HepG2 (cell line): ENCODE measurements around the gene RNF213. TPM values are rescaled to one million over a fixed set of nuclear protein-coding genes. Genes with fewer than 3 reads are reported as not detected.

ENCODE experiments used
- ATAC-seq: fragments of 200-7000 bp; cut with Tn5 transposase; 3 replicates; pipeline ENCODE4 v1.9.1; 2020; ENCODE audit warnings: mild to moderate bottlenecking, moderate library complexity
- BruUV-seq: library from RNA; stranded (reverse); fragments of 400-500 nt; replicated peaks from 2 replicates; lab custom pipeline; 2021; lab: Mats Ljungman, UMichigan
- CTCF ChIA-PET: fragments of 300-600 bp; formaldehyde crosslinking; extraction: SDS; loops from one replicate; lab custom pipeline; 2021; ENCODE audit warnings: low total read pairs, inconsistent platforms, low intra/inter-chr PET ratio; lab: Yijun Ruan, JAX
- POLR2A ChIA-PET: fragments of 350-600 bp; sonication (Branson Sonifier 250); formaldehyde crosslinking; loops from one replicate; lab custom pipeline; 2020; ENCODE audit warnings: antibody characterized with exemption, inconsistent platforms; lab: Yijun Ruan, JAX
- DNase-seq: peaks from one replicate; pipeline ENCODE4 v3.0.0-alpha.2; 2015; ENCODE audit warnings: low spot score
- FAIRE-seq: peaks from 3 replicates; lab custom pipeline; 2011; peaks lifted over from hg19 to GRCh38; lab: Jason Lieb, UNC
- H2AFZ ChIP-seq: one replicate; pipeline ENCODE4 v1.6.1; 2011; ENCODE audit warnings: low read length, inconsistent platforms
- H3K27ac ChIP-seq: fragments of 300-600 bp; 3 replicates; pipeline ENCODE4 v1.8.0; 2011; ENCODE audit warnings: mixed run types, mild to moderate bottlenecking, mixed read lengths, low read length, inconsistent platforms; ENCODE audit not compliant: insufficient read depth; ENCODE audit errors: extremely low read length
- H3K27me3 ChIP-seq, 2 experiments: fragments of 200-600 bp in 1 of 2; 2 replicates in 1 of 2; 3 replicates in 1 of 2; pipeline versions ENCODE4 v1.6.0 to v1.8.0; 2011; ENCODE audit warnings: low read length in 2 of 2, mild to moderate bottlenecking in 2 of 2, moderate library complexity in 2 of 2, inconsistent platforms in 1 of 2; ENCODE audit not compliant: insufficient read depth in 2 of 2, control insufficient read depth in 1 of 2
- H3K36me3 ChIP-seq, 2 experiments: fragments of 200-600 bp in 1 of 2; replicated peaks in 1 of 2; 2 replicates in 1 of 2; 3 replicates in 1 of 2; pipeline versions ENCODE4 v1.5.1 to v1.8.0; 2011; ENCODE audit warnings: low read length in 2 of 2, inconsistent platforms in 1 of 2; ENCODE audit not compliant: insufficient read depth in 2 of 2, control insufficient read depth in 1 of 2
- H3K4me1 ChIP-seq: 2 replicates; pipeline ENCODE4 v1.5.1; 2012; ENCODE audit warnings: low read length, inconsistent platforms; ENCODE audit not compliant: insufficient read depth
- H3K4me2 ChIP-seq: 2 replicates; pipeline ENCODE4 v1.6.0; 2011; ENCODE audit warnings: low read depth, low read length, inconsistent platforms
- H3K4me3 ChIP-seq, 3 experiments: fragments of 200-600 bp in 1 of 3; sonication (generic), shearing (Covaris generic) in 1 of 3; replicated peaks in 1 of 3; 2 replicates each; pipeline ENCODE4 v1.5.1; 2011 to 2016; ENCODE audit warnings: low read length in 3 of 3, inconsistent platforms in 2 of 3, low read depth in 2 of 3, mild to moderate bottlenecking in 2 of 3, control low read depth in 1 of 3, mixed read lengths in 1 of 3; ENCODE audit not compliant: insufficient read depth in 1 of 3
- H3K79me2 ChIP-seq: one replicate; pipeline ENCODE4 v1.6.1; 2011; ENCODE audit warnings: low read length, inconsistent platforms; ENCODE audit not compliant: insufficient read depth
- H3K9ac ChIP-seq: 2 replicates; pipeline ENCODE4 v1.6.0; 2011; ENCODE audit warnings: mild to moderate bottlenecking, low read depth, low read length, inconsistent platforms; ENCODE audit not compliant: insufficient read depth
- H3K9me3 ChIP-seq: 2 replicates; pipeline ENCODE4 v1.5.1; 2012; ENCODE audit warnings: mild to moderate bottlenecking, low read length
- H4K20me1 ChIP-seq: 2 replicates; pipeline ENCODE4 v1.6.0; 2011; ENCODE audit warnings: inconsistent platforms, mild to moderate bottlenecking, low read length, moderate library complexity; ENCODE audit not compliant: insufficient read depth
- AGO2 ChIP-seq: fragments of 200-400 bp; formaldehyde crosslinking; optimal IDR thresholded peaks from 2 replicates; pipeline ENCODE3; 2017; ENCODE audit warnings: mild to moderate bottlenecking, low read depth, low read length, moderate library complexity
- EEA1 ChIP-seq: sonication (generic); formaldehyde crosslinking; IDR thresholded peaks from 2 replicates; pipeline ENCODE4 v1.5.1; 2020; ENCODE audit warnings: mild to moderate bottlenecking, missing genetic modification reagents, borderline replicate concordance
- FOXM1 ChIP-seq: sonication (generic); formaldehyde crosslinking; IDR thresholded peaks from 2 replicates; pipeline ENCODE4 v1.5.0; 2020; ENCODE audit warnings: missing genetic modification reagents
- HBP1 ChIP-seq: IDR thresholded peaks from 2 replicates; pipeline ENCODE4 v1.6.1; 2016; ENCODE audit warnings: low read depth, control low read depth
- HNF4A ChIP-seq: sonication (generic); formaldehyde crosslinking; IDR thresholded peaks from 2 replicates; pipeline ENCODE4 v1.4.0; 2020; ENCODE audit warnings: missing genetic modification reagents
- NPAS2 ChIP-seq: sonication (generic); formaldehyde crosslinking; IDR thresholded peaks from 2 replicates; pipeline ENCODE4 v1.8.0; 2022; ENCODE audit warnings: mild to moderate bottlenecking, missing genetic modification reagents, borderline replicate concordance
- PCBP1 ChIP-seq: fragments of 200-400 bp; formaldehyde crosslinking; IDR thresholded peaks from 2 replicates; pipeline ENCODE4 v1.6.1; 2017; ENCODE audit warnings: mild to moderate bottlenecking, low read depth, low read length, borderline replicate concordance
- POLR2AphosphoS2 ChIP-seq: IDR thresholded peaks from 2 replicates; pipeline ENCODE4 v1.6.1; 2011; ENCODE audit warnings: low read depth, low read length, improper control_type of control experiment
- SETDB1 ChIP-seq: sonication (generic); formaldehyde crosslinking; IDR thresholded peaks from 2 replicates; pipeline ENCODE4 v1.5.1; 2020; ENCODE audit warnings: missing genetic modification reagents, mild to moderate bottlenecking, borderline replicate concordance
- TBX2 ChIP-seq: sonication (generic); formaldehyde crosslinking; IDR thresholded peaks from 2 replicates; pipeline ENCODE4 v1.5.0; 2020; ENCODE audit warnings: missing genetic modification reagents, mild to moderate bottlenecking, borderline replicate concordance
- ZNF282 ChIP-seq: fragments of 450-650 bp; IDR thresholded peaks from 2 replicates; pipeline ENCODE4 v1.6.1; 2018; ENCODE audit not compliant: partially characterized antibody
- ZNF354B ChIP-seq: sonication (generic); formaldehyde crosslinking; IDR thresholded peaks from 2 replicates; pipeline ENCODE4 v1.8.0; 2022; ENCODE audit warnings: mild to moderate bottlenecking, missing genetic modification reagents
- ZNF639 ChIP-seq: conservative IDR thresholded peaks from 2 replicates; pipeline ENCODE4 v1.6.1; 2018; ENCODE audit warnings: missing genetic modification reagents
- ZNF652 ChIP-seq: IDR thresholded peaks from 2 replicates; pipeline ENCODE4 v1.6.1; 2016; ENCODE audit warnings: low read depth, borderline replicate concordance
- ZNF704 ChIP-seq: sonication (generic); formaldehyde crosslinking; IDR thresholded peaks from 2 replicates; pipeline ENCODE4 v1.8.1; 2023; ENCODE audit warnings: mild to moderate bottlenecking, inconsistent platforms, moderate library complexity, missing genetic modification reagents, borderline replicate concordance
- ZNF709 ChIP-seq: sonication (generic); formaldehyde crosslinking; IDR thresholded peaks from 2 replicates; pipeline ENCODE4 v1.5.0; 2020; ENCODE audit warnings: mild to moderate bottlenecking, missing genetic modification reagents
- ZNF816 ChIP-seq: sonication (generic); formaldehyde crosslinking; IDR thresholded peaks from 2 replicates; pipeline ENCODE4 v1.8.0; 2022; ENCODE audit warnings: missing genetic modification reagents, mild to moderate bottlenecking, borderline replicate concordance
- ZNF839 ChIP-seq: sonication (generic); formaldehyde crosslinking; IDR thresholded peaks from 2 replicates; pipeline ENCODE4 v1.4.0; 2020; ENCODE audit warnings: missing genetic modification reagents, mild to moderate bottlenecking, borderline replicate concordance
- WGBS: methylation state at CpG from one replicate; pipeline ENCODE4 v1.1.6; 2017; ENCODE audit warnings: low lambda C conversion rate; 5-methylcytosine and 5-hydroxymethylcytosine counted together
- in situ Hi-C: cut with HindIII; loops from 2 replicates; pipeline ENCODE4 v1.10.0; 2017; ENCODE audit warnings: low pct_unique_long_range_greater_than_20kb; ENCODE audit not compliant: extremely low pct_ligation_motif_present
- intact Hi-C: fragments of 100-400 bp; cut with micrococcal nuclease; formaldehyde crosslinking; loops from one replicate; pipeline ENCODE4 v1.10.0; 2022; ENCODE audit not compliant: unreplicated experiment
- polyA plus RNA-seq, 8 experiments: library from polyadenylated mRNA; depleted of rRNA in 3 of 8; stranded (reverse) in 7 of 8; unstranded in 1 of 8; fragments of >200 nt; fragmentation: Illumina TruSeq in 4 of 8; extraction: Trizol in 4 of 8; gene quantifications; 2 replicates each; pipeline versions ENCODE4 v1.2.1 to v1.2.3, GENCODE V29; 2011 to 2016; ENCODE audit warnings: low read depth in 4 of 8, missing spikeins in 1 of 8, mixed read lengths in 1 of 8; ENCODE audit not compliant: insufficient read depth in 1 of 8
- total RNA-seq, 5 experiments: library from RNA; depleted of rRNA; stranded (reverse); fragments of >200 nt; fragmentation: Illumina TruSeq; extraction: Trizol; gene quantifications; 2 replicates each; pipeline ENCODE4 v1.2.3, GENCODE V29; 2016; ENCODE audit warnings: low read depth in 1 of 5

The RNF213 gene
- total and polyA plus RNA-seq, 2 of the 13 experiments (the other 11 are each of a cell fraction or from before 2014, with no cell fraction given) = 38.6 to 38.7 TPM

- TF ChIP-seq ZNF354B (CRISPR knock-in tag) = no peak
- no peak for TF ChIP-seq HBP1 (CRISPR knock-in tag)
- no peak for TF ChIP-seq TBX2 (CRISPR knock-in tag)
- no peak for TF ChIP-seq NPAS2
- no peak for TF ChIP-seq PCBP1
- TF ChIP-seq AGO2 = peak; percentile 51
Observed at GRCh38 chr17:80287806-80288567, 27.3 kb downstream of the RNF213 start (continued).

- BruUV-seq = no TSS peak
- Histone ChIP-seq H3K27ac (no peak overlapping the region), H3K79me2 (no peaks in the 10 kb centered on the region), H3K4me3 (no peak overlapping the region), H3K36me3 (peaks cover 26 to 50% of the 10 kb centered on the region in 2 experiments), H3K9me3 (no peaks in the 10 kb centered on the region), H3K9ac (no peak overlapping the region), H4K20me1 (no peaks in the 10 kb centered on the region), H3K4me2 (no peak overlapping the region), H3K27me3 (no peaks in the 10 kb centered on the region), H3K4me1 (peaks cover 14% of the 10 kb centered on the region), H2AFZ (no peak overlapping the region)
- FAIRE-seq (no peak), ATAC-seq (no peak), DNase-seq (no peak)
- intact Hi-C loops = no loop called here
- TF ChIP-seq FOXM1 (CRISPR knock-in tag) (no peak), ZNF839 (CRISPR knock-in tag) (no peak), ZNF652 (CRISPR knock-in tag) (no peak), HNF4A (CRISPR knock-in tag) (no peak), POLR2AphosphoS2 (no peak), SETDB1 (CRISPR knock-in tag) (no peak), ZNF704 (CRISPR knock-in tag) (no peak), ZNF816 (no peak), EEA1 (no peak), ZNF282 (no peak), ZNF709 (no peak), ZNF639 (no peak)
- in situ Hi-C loops = no loop called here
- CTCF ChIA-PET = no interaction called here
- POLR2A ChIA-PET = no interaction called here
- 95% methylated on average over 6 of the region's 6 CpGs for WGBS
Observed at GRCh38 chr17:80289616-80290015, 29.0 kb downstream of the RNF213 start.
